GM18909 (cell line): ENCODE data around the gene ZNF865.
"Not testable (repeated sequence)": the region's sequence is repeated elsewhere in the genome, so short reads cannot be mapped to it uniquely, and the experiment has no call there.

Experiments used
- ATAC-seq: cut with Tn5 transposase; IDR thresholded peaks from one replicate; pipeline ENCODE4 v1.9.1; 2021; ENCODE audit warnings: mild to moderate bottlenecking; ENCODE audit not compliant: unreplicated experiment, poor library complexity

Gene ZNF865

GRCh38 chr19:55605637-55606470 lies at the start of gene ZNF865:
ZNF865 (plus strand) TSS chr19:55605647; CDS start chr19:55613619, 7,972 bp downstream.
- ATAC-seq: peak; percentile 30

GRCh38 chr19:55559684-55560083 lies 45.8 kb upstream of the ZNF865 start:
- no peak for ATAC-seq

- no peak for ATAC-seq
Observed at GRCh38 chr19:55563261-55563690, 42.2 kb upstream of the ZNF865 start.

GRCh38 chr19:55566823-55567222 lies 38.6 kb upstream of the ZNF865 start:
- no peak for ATAC-seq

- no peak for ATAC-seq
Observed at GRCh38 chr19:55567708-55568328, 37.6 kb upstream of the ZNF865 start.

GRCh38 chr19:55569477-55569876 lies 36.0 kb upstream of the ZNF865 start:
- not testable (repeated sequence) for ATAC-seq

GRCh38 chr19:55573929-55574328 lies 31.5 kb upstream of the ZNF865 start:
- not testable (repeated sequence) for ATAC-seq

GRCh38 chr19:55576746-55577145 lies 28.7 kb upstream of the ZNF865 start:
- ATAC-seq: no peak

GRCh38 chr19:55578031-55578760 lies 27.3 kb upstream of the ZNF865 start:
- ATAC-seq: no peak

- no peak for ATAC-seq
Observed at GRCh38 chr19:55578761-55579747, 26.4 kb upstream of the ZNF865 start.

GRCh38 chr19:55579766-55580621 lies 25.5 kb upstream of the ZNF865 start:
- ATAC-seq: no peak

- ATAC-seq: no peak
Observed at GRCh38 chr19:55580628-55581144, 24.8 kb upstream of the ZNF865 start, which contains the start of gene ZNF579. ZNF579 (minus strand) TSS chr19:55580848; CDS start chr19:55579639, 1,209 bp downstream.

GRCh38 chr19:55581145-55581822 lies 24.2 kb upstream of the ZNF865 start:
- no peak for ATAC-seq

GRCh38 chr19:55581823-55582223 lies 23.6 kb upstream of the ZNF865 start:
- no peak for ATAC-seq

GRCh38 chr19:55582284-55582683 lies 23.2 kb upstream of the ZNF865 start:
- ATAC-seq: not testable (repeated sequence)

- not testable (repeated sequence) for ATAC-seq
Observed at GRCh38 chr19:55583897-55584296, 21.6 kb upstream of the ZNF865 start.

- no peak for ATAC-seq
Observed at GRCh38 chr19:55584871-55585270, 20.6 kb upstream of the ZNF865 start.
